Astrocyte (in vitro differentiated cells and primary cell): ENCODE results near the gene PPP6C.

Source experiments
- CTCF ChIP-seq: IDR thresholded peaks from 2 replicates; pipeline ENCODE4 v1.5.1; 2011; ENCODE audit warnings: low read depth, mild to moderate bottlenecking, inconsistent platforms, low read length, moderate library complexity; ENCODE audit not compliant: insufficient read depth
- EZH2 ChIP-seq: IDR thresholded peaks from 2 replicates; pipeline ENCODE4 v1.6.1; 2012; ENCODE audit warnings: mild to moderate bottlenecking, low read length, inconsistent platforms; ENCODE audit not compliant: insufficient read depth

- TF ChIP-seq CTCF (no peak), EZH2 (no peak)
Measured at GRCh38 chr9:125137200-125137599, 52.4 kb downstream of the PPP6C start.
